ENCODE data around the gene H1-8.

The H1-8 gene

DNA sequence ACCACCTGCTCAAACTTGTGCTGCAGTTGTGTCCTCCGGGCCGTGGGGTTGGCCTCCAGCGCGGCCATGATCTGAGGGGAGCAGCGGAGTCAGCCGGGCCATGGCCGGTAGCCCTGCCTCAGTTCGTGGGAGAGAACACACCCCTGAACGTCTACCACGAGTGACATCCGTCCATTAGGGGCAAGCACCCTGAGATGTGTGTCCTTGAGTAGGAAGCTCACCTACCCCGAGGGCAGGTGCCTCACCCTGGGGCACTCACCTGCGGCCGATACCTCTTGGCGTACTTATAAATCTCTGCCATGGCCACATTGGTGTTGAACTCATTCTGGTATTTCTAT lies 13.4 kb downstream of the H1-8 start:
- TF ChIP-seq USF1 (IDR thresholded peaks at IDR 0.05): no peak
- no peak for TF ChIP-seq FOXM1 (IDR thresholded peaks at IDR 0.05; ENCODE audit: borderline replicate concordance, low read depth)
- TF ChIP-seq MAX (IDR thresholded peaks at IDR 0.05): no peak
- TF ChIP-seq TAF1 (IDR thresholded peaks at IDR 0.05; ENCODE audit: low read depth): no peak
- no peak for TF ChIP-seq EP300 (IDR thresholded peaks at IDR 0.05; ENCODE audit: borderline replicate concordance)
- TF ChIP-seq REST (IDR thresholded peaks at IDR 0.05; ENCODE audit: low read depth): no peak
- TF ChIP-seq TEAD4 (IDR thresholded peaks at IDR 0.05): no peak
- TF ChIP-seq CREB1 (IDR thresholded peaks at IDR 0.05; ENCODE audit: low read depth): no peak
- TF ChIP-seq ZBTB7A (IDR thresholded peaks at IDR 0.05; ENCODE audit: low read depth): no peak
- TF ChIP-seq CEBPB (IDR thresholded peaks at IDR 0.05): no peak
- TF ChIP-seq RAD21 (IDR thresholded peaks at IDR 0.05; ENCODE audit: low read depth): no peak
- no peak for TF ChIP-seq YY1 (IDR thresholded peaks at IDR 0.05; ENCODE audit: low read depth)
- TF ChIP-seq NFIC (IDR thresholded peaks at IDR 0.05): no peak
- no peak for TF ChIP-seq TCF12 (IDR thresholded peaks at IDR 0.05; ENCODE audit: low read depth)
- TF ChIP-seq EGR1 (IDR thresholded peaks at IDR 0.05): no peak

DNA sequence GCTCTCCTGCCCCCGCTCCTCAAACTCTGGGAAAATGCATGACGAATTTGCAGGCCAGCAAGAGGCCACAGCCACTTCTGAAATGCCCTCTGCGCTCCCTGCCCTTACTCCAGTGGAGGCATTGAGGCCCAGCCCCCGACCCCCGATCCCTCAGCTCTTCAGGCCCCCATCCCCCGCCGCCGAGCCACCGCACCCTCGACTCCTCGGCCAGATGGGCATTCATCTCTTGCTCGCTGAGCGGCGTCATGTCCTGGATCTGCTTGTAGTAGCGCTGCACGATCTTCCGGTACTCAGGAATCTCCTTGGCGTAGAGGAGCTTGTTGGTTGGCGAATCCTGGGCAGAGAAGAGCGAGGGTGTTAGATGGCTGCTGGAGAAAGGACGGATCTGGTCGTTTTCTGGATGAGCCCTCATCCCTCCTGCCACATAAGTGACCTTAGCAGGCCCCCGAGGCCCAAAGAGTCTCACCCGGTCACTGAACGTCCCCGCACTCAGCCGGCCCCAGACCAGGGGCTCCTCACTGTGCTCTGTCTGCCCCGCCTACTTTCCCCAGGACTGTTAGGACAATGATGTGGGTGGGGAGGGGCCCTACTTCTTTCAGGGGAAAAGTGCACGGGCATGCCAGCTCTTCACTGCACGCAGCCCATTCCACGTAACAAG lies 14.0 kb downstream of the H1-8 start:
- no peak for TF ChIP-seq MAX (IDR thresholded peaks at IDR 0.05)
- TF ChIP-seq ZBTB7A (IDR thresholded peaks at IDR 0.05; ENCODE audit: low read depth): no peak
- no peak for TF ChIP-seq REST (IDR thresholded peaks at IDR 0.05; ENCODE audit: low read depth)
- TF ChIP-seq EGR1 (IDR thresholded peaks at IDR 0.05): no peak
- no peak for TF ChIP-seq TAF1 (IDR thresholded peaks at IDR 0.05; ENCODE audit: low read depth)
- no peak for TF ChIP-seq CEBPB (IDR thresholded peaks at IDR 0.05)
- TF ChIP-seq TEAD4 (IDR thresholded peaks at IDR 0.05): no peak
- no peak for TF ChIP-seq RAD21 (IDR thresholded peaks at IDR 0.05; ENCODE audit: low read depth)
- TF ChIP-seq CREB1 (IDR thresholded peaks at IDR 0.05; ENCODE audit: low read depth): no peak
- no peak for TF ChIP-seq NFIC (IDR thresholded peaks at IDR 0.05)
- TF ChIP-seq USF1 (IDR thresholded peaks at IDR 0.05): no peak
- no peak for TF ChIP-seq TCF12 (IDR thresholded peaks at IDR 0.05; ENCODE audit: low read depth)
- TF ChIP-seq YY1 (IDR thresholded peaks at IDR 0.05; ENCODE audit: low read depth): no peak
- TF ChIP-seq FOXM1 (IDR thresholded peaks at IDR 0.05; ENCODE audit: borderline replicate concordance, low read depth): no peak
- TF ChIP-seq EP300 (IDR thresholded peaks at IDR 0.05; ENCODE audit: borderline replicate concordance): no peak

GRCh38 chr3:129557548-129557894 lies 14.5 kb downstream of the H1-8 start:
- TF ChIP-seq TAF1 (IDR thresholded peaks at IDR 0.05; ENCODE audit: low read depth): 0 out of 2 replicates have a peak, but pooled peaks have one; percentile 3
- no peak for TF ChIP-seq TEAD4 (IDR thresholded peaks at IDR 0.05)

DNA sequence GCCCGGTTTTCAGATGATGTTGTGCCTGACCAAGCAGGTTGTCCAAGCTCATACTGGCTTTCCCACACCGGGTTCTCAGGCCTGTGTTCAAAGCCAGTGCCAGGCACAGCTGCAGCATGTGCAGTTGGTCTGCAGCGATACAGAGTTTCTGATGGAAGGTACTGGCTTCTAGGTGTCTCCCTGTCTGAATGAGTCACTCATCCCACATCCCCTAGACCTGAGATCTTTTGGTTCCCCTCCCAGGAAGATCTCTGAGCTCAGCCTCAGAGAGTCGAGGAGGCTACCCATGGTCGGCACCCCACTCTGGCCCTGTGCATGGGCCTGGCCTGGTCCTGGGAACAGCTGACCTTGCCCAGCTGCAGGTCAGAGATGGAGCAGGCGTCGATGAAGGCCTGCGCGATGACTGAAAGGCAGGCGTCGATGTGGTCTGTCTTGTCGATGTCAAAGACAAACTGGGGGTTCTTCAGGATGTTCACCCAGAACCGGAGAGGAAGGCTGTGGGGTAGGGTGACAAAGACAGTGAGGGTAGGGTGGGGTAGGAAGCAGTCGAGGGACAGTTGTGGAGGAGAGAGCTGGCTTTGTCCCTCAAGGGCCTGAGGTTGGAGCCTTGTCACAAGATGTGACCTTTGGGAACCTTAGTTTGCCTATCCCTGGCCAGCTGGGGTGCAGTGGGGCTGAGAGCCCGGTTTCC lies 15.3 kb downstream of the H1-8 start:
- no peak for TF ChIP-seq ZBTB7A (IDR thresholded peaks at IDR 0.05; ENCODE audit: low read depth)
- TF ChIP-seq YY1 (IDR thresholded peaks at IDR 0.05; ENCODE audit: low read depth): no peak
- TF ChIP-seq CEBPB (IDR thresholded peaks at IDR 0.05): no peak
- TF ChIP-seq MAX (IDR thresholded peaks at IDR 0.05): no peak
- no peak for TF ChIP-seq FOXM1 (IDR thresholded peaks at IDR 0.05; ENCODE audit: borderline replicate concordance, low read depth)
- TF ChIP-seq EP300 (IDR thresholded peaks at IDR 0.05; ENCODE audit: borderline replicate concordance): no peak
- no peak for TF ChIP-seq EGR1 (IDR thresholded peaks at IDR 0.05)
- no peak for TF ChIP-seq RAD21 (IDR thresholded peaks at IDR 0.05; ENCODE audit: low read depth)
- no peak for TF ChIP-seq TCF12 (IDR thresholded peaks at IDR 0.05; ENCODE audit: low read depth)
- no peak for TF ChIP-seq CREB1 (IDR thresholded peaks at IDR 0.05; ENCODE audit: low read depth)
- no peak for TF ChIP-seq TEAD4 (IDR thresholded peaks at IDR 0.05)

DNA sequence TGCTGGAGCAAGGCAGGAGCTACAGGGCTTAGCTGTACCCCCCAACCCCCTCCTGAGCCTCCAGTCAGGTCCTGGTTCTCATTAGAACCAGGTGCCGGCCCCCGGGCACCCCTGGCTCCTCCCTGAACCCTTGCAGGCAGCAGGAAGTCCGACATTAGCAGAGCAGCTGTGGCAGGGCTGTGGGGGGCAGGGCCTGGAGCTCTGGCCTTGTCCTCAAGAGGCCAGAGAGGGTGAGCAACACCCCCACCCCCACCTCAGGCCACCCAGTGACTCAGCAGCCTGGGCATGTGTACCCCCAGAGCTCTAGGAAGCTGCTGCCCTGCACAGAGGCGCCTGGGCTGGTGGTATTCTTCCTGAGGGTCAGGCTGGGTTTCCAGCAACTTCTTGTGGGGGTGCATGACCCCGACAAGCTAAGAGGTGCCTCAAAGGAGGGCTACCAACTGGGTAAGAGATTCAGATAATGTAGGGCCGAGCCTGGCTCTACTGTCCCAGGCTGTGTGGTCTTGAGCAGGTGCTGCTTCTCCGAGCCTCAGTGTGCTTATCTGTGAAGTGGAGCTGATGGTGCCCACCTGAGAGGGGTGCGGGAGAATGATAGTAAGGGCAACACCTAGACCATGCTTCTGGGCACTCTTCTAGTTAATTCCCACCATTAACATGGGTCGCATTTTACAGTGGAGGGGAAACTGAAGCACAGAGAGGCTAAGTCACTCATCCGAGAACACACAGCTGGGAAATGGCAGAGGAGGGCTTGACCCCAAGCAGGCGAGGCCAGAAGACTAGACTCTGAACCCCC lies 16.0 kb downstream of the H1-8 start:
- TF ChIP-seq TAF1 (IDR thresholded peaks at IDR 0.05; ENCODE audit: low read depth): no peak
- TF ChIP-seq TCF12 (IDR thresholded peaks at IDR 0.05; ENCODE audit: low read depth): no peak
- no peak for TF ChIP-seq MAX (IDR thresholded peaks at IDR 0.05)
- no peak for TF ChIP-seq CREB1 (IDR thresholded peaks at IDR 0.05; ENCODE audit: low read depth)
- no peak for TF ChIP-seq TEAD4 (IDR thresholded peaks at IDR 0.05)
- TF ChIP-seq USF1 (IDR thresholded peaks at IDR 0.05): no peak
- no peak for TF ChIP-seq YY1 (IDR thresholded peaks at IDR 0.05; ENCODE audit: low read depth)
- TF ChIP-seq EP300 (IDR thresholded peaks at IDR 0.05; ENCODE audit: borderline replicate concordance): no peak
- no peak for TF ChIP-seq CEBPB (IDR thresholded peaks at IDR 0.05)
- TF ChIP-seq FOXM1 (IDR thresholded peaks at IDR 0.05; ENCODE audit: borderline replicate concordance, low read depth): no peak
- TF ChIP-seq NFIC (IDR thresholded peaks at IDR 0.05): no peak
- no peak for TF ChIP-seq REST (IDR thresholded peaks at IDR 0.05; ENCODE audit: low read depth)

Data from Ishikawa (cell line).